ENCODE data around the gene PBX1.

PBX1 gene

GRCh38 chr1:164635803-164636731 lies 77.1 kb downstream of the PBX1 start:
- TF ChIP-seq CTCF (IDR thresholded peaks at IDR 0.05), result no peak
- no peaks in the 10 kb centered on the region for H3K36me3 ChIP-seq
- H3K27me3 ChIP-seq, result no peaks in the 10 kb centered on the region
- H3K9me3 ChIP-seq, result no peaks in the 10 kb centered on the region
- no peaks in the 10 kb centered on the region for H3K4me1 ChIP-seq (ENCODE audit: control insufficient read depth in 1 of 2, insufficient read depth in 1 of 2, low read depth in 1 of 2, low read length in 1 of 2)
- no peak overlapping the region for H3K27ac ChIP-seq
- H3K4me3 ChIP-seq (ENCODE audit: low read depth in 1 of 2, low read length in 1 of 2), result no peak overlapping the region

GRCh38 chr1:164636757-164637156 lies 77.8 kb downstream of the PBX1 start:
- H3K36me3 ChIP-seq, result no peaks in the 10 kb centered on the region
- no peak overlapping the region for H3K27ac ChIP-seq
- no peak overlapping the region for H3K4me3 ChIP-seq (ENCODE audit: low read depth in 1 of 2, low read length in 1 of 2)
- H3K27me3 ChIP-seq, result no peaks in the 10 kb centered on the region
- TF ChIP-seq CTCF (IDR thresholded peaks at IDR 0.05), result no peak
- H3K4me1 ChIP-seq (ENCODE audit: control insufficient read depth in 1 of 2, insufficient read depth in 1 of 2, low read depth in 1 of 2, low read length in 1 of 2), result no peaks in the 10 kb centered on the region
- H3K9me3 ChIP-seq, result no peaks in the 10 kb centered on the region

GRCh38 chr1:164637461-164638375 lies 78.7 kb downstream of the PBX1 start:
- no peaks in the 10 kb centered on the region for H3K4me1 ChIP-seq (ENCODE audit: control insufficient read depth in 1 of 2, insufficient read depth in 1 of 2, low read depth in 1 of 2, low read length in 1 of 2)
- H3K36me3 ChIP-seq, result no peaks in the 10 kb centered on the region

GRCh38 chr1:164638492-164639202 lies 79.7 kb downstream of the PBX1 start:
- Histone ChIP-seq H3K36me3 (no peaks in the 10 kb centered on the region), H3K27ac (no peak overlapping the region), H3K4me3 (ENCODE audit: low read depth in 1 of 2, low read length in 1 of 2) (no peak overlapping the region), H3K27me3 (no peaks in the 10 kb centered on the region), H3K9me3 (no peaks in the 10 kb centered on the region), H3K4me1 (ENCODE audit: control insufficient read depth in 1 of 2, insufficient read depth in 1 of 2, low read depth in 1 of 2, low read length in 1 of 2) (no peaks in the 10 kb centered on the region)
- no peak for TF ChIP-seq CTCF (IDR thresholded peaks at IDR 0.05)

More at GRCh38 chr1:164637461-164638375, 78.7 kb downstream of the PBX1 start:
- no peak overlapping the region for H3K27ac ChIP-seq
- no peaks in the 10 kb centered on the region for H3K9me3 ChIP-seq
- H3K27me3 ChIP-seq, result no peaks in the 10 kb centered on the region
- no peak for TF ChIP-seq CTCF (IDR thresholded peaks at IDR 0.05)
- H3K4me3 ChIP-seq (ENCODE audit: low read depth in 1 of 2, low read length in 1 of 2), result no peak overlapping the region

GRCh38 chr1:164640686-164641352 lies 81.8 kb downstream of the PBX1 start:
- Histone ChIP-seq H3K9me3 (no peaks in the 10 kb centered on the region), H3K4me3 (ENCODE audit: low read depth in 1 of 2, low read length in 1 of 2) (no peak overlapping the region), H3K4me1 (ENCODE audit: control insufficient read depth in 1 of 2, insufficient read depth in 1 of 2, low read depth in 1 of 2, low read length in 1 of 2) (no peaks in the 10 kb centered on the region), H3K27me3 (no peaks in the 10 kb centered on the region), H3K27ac (no peak overlapping the region), H3K36me3 (no peaks in the 10 kb centered on the region)
- TF ChIP-seq CTCF (IDR thresholded peaks at IDR 0.05), result no peak

Measured in neutrophil (primary cell).